ENCODE results near the gene PTPRN2.

Gene PTPRN2

GRCh38 chr7:157830331-157830730 lies 757.3 kb downstream of the PTPRN2 start:
- DNase-seq, result no peak

DNA sequence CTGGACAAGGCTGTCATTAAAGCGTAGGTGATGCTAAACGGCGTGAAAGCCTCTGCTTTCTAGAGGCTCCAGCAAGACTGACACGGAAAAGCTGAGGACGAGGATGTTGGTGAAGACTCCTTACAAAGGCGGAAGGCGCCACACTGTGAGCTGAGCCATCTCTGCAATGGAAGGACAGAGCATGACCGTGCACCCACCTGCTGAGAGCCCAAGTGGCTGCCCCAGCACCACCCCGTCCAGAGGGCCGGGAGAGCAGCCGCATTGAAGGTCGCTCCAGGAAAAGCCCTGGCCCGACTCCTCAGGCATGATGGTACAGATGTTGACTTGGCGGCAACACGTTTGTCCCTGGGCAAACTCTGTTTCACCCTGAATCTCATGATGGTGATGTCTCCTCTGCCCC lies 758.1 kb downstream of the PTPRN2 start:
- DNase-seq, result no peak

- DNase-seq, result no peak
Observed at GRCh38 chr7:157828881-157829280, 758.7 kb downstream of the PTPRN2 start.

DNA sequence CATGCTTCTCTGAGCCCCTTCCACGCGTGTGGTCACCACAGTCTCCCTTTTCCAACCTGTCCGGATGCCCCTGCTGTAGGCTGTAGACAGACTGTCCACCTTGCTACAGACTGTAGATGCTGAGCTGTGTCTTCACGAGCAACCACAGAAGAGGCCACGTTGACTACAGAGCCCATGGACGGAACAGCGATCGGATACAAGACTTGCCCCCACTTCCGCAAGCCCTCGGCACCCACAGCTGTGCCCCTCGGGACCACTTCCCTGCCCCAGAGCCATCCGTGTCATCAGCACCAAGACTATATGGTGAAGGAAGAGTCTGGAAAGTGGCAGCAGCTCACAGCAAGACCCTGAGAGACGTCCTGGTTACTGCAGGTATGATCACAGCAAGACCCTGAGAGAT lies 759.4 kb downstream of the PTPRN2 start:
- no peak for DNase-seq

- no peak for DNase-seq
Observed at GRCh38 chr7:157827863-157828160, 759.8 kb downstream of the PTPRN2 start.

GRCh38 chr7:157827045-157827862 lies 760.4 kb downstream of the PTPRN2 start:
- no peak for DNase-seq

DNA sequence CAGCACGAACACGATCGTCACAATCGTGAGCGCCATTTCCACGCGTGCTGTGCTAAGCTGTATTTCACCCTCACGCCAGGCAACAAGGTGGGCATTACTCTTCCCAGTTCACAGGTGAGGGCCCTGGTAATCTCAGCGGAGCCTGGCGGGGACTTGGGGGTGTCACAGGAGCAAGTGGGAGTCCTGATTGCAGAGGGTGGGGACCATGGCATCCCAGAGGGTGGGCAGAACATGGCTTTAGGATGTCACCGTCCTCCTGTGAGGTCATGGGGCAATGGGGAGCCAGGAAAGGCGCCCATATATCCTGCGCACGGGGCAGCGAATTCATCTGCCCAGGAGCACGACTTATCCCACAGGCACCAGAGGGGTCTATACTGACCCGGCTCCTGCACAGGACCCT lies 761.1 kb downstream of the PTPRN2 start:
- DNase-seq, result no peak

- no peak for DNase-seq
Observed at GRCh38 chr7:157825325-157825724, 762.3 kb downstream of the PTPRN2 start.

- DNase-seq, result no peak
Observed at GRCh38 chr7:157824819-157825121, 762.9 kb downstream of the PTPRN2 start.

- no peak for DNase-seq
Observed at GRCh38 chr7:157824011-157824818, 763.4 kb downstream of the PTPRN2 start.

GRCh38 chr7:157822688-157823031 lies 765.0 kb downstream of the PTPRN2 start:
- no peak for DNase-seq

DNA sequence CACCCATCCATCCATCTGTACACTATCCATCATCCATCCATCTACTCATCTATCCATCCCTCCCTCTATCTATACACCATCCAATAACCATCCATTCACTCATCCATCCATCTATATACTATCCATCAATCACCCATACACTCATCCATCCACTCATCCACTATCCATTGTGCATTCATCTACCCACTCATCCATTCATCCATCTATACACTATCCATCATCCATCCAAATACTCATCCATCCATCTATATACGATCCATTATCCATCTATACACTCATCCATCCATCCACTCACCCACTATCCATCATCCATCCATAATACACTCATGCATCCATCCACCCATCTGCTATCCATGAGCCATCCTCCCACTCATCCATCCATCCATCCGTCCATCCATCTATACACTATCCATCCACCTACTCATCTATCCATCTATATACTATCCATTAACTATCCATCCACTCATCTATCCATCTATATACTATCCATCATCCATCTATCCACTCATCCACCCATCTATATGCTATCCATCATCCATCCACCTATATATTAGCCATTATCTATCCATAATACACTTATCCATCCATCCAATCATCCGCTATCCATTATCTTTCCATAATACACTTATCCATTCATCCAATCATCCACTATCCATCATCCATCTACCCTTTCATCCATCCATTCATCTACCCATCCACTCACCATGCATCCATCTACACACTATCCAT lies 765.5 kb downstream of the PTPRN2 start:
- DNase-seq, result no peak

DNA sequence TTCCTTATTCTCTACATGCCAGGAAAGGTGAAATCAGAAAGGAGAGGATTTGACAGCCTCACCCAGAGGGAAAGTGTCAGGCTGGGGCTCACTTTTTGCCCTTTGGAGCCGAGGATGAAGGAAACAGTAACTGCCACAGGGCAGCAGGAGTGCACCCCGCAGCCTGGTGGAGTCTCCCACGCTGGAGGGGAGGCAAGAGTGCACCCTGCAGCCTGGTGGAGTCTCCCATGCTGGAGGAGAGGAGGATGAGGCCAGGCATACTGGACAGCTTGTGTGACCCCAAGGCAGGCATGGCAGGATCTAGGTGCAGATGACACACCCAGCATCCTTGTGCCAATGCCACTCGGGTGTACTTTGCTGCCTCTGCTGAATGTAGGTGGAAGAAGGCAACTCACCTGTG lies 766.8 kb downstream of the PTPRN2 start:
- no peak for DNase-seq

GRCh38 chr7:157819455-157819807 lies 768.2 kb downstream of the PTPRN2 start:
- no peak for DNase-seq

DNA sequence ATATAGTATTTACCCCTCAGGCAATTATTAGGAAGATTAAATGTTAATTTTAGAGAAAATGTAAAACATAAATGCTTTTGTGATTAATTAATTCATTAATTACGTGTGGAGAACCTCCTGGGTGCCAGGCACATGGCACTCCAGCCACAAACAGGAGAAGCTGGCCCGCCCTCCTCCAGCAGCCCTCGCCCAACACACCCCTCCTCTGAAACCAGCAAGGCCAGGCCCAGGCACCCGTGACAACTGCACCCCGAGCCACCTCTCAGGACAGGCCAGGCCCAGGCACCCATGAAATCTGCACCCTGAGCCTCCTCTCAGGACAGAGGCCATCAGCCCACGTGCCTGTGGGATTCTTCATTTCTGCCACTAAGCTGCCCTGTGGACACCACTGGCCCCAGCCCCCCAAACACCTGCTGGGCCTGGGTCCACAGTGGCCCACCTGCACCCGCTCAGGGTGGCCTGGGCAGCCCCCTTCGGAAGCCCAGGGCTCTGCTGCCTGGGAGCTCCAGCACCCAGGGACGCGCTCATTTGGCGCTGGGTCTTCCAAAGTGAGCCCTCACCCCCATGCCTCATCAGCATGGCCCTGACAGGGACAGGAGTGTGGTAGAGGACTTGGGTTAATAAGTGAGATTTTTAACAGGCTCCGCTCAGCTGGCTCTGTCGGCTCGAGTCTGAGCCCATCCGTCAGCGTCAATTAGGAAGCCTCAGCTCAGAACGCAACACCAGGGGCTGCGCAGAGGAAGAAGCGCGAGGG lies 768.7 kb downstream of the PTPRN2 start:
- DNase-seq, result no peak

DNA sequence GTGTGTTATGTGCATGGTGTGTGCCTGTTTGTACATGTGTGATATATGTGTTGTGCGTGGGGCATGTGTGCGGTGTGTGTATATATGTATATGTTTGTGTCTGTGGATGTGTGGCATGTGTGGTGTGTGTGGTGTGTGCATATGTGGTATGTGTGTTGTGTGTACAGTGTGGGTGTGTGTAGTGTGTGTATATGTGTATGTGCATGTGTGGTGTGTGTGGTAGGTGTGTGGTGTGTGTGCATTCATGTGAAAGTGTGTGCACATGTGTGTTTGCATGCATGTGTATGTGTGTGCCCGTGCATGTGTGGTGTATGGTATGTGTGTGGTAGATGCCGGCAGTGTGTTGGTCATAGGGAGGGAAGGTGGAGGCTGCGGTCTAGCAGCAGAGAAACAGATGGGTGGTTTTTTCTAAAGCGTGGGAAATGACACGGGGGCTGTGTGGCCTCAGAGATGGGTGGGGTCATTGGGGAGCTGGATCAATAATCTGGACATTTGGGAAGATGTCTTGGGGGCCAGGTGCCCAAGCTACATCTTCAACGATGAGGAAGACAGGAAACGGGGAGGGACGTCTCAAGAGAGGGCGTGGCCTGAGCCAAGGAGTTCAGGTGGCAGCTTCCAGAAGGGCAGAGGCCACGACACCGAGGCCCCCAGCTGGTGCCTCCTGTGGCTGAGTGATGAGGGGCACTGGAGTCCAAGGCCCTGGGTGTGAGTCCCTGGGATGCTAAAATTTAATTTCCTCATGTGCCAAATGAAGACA lies 769.5 kb downstream of the PTPRN2 start:
- no peak for DNase-seq

- DNase-seq, result no peak
Observed at GRCh38 chr7:157817433-157817832, 770.2 kb downstream of the PTPRN2 start.

DNA sequence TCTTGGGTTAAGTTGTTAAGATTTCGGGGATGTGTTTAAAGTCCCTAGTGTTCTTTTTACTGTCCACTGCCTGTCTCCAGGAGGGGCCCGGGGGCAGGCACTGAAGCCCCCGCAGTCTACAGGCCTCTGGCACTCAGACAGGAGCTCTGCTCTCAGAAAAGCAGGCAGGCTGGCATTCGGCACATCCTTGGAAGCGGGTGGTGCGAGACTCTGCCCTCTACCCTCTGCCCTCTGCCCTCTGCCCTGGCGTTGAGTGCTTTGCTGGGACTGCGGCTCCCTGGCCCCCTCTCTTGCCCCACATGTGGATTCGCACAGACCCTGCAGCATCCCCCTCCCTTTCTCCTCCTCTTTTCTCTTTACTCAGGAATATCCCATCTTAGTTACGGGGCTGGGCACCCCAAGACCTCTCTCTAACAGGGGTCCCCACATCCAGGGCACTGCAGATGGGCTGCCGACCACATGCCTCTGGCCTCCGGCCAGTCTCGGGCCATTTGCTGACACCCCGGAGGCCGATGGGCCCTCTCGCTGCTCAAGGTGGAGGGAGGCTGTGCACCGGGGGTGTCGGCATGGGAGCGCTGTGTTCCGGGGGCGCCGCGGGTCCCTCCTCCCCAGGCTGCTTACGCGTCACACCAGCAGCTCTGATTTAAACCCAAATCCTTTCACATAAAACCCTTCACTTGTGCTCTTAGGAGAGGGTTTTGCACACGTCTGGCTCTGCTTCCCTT lies 770.9 kb downstream of the PTPRN2 start:
- DNase-seq, result no peak

GRCh38 chr7:157816086-157816485 lies 771.5 kb downstream of the PTPRN2 start:
- no peak for DNase-seq

DNA sequence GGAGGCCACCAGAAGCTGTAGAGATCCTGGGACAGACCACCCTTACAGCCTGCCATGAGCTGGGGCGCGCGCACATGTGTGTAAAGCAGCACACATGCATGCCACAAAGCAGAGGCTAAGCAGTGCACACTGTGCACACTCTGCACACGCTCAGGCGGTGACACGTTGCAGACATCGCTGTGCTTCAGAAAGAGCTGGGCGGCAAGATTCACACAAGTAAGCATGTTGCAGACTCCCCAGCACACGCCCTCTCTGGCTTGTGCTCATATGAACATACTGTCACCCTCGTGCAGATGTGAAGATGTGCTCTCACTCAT lies 772.0 kb downstream of the PTPRN2 start:
- DNase-seq, result no peak

- no peak for DNase-seq
Observed at GRCh38 chr7:157814931-157815705, 772.5 kb downstream of the PTPRN2 start.
